Liver (tissue), 9 donors: ENCODE data around the gene IL10RB. TPM values are rescaled to one million over a fixed set of nuclear protein-coding genes. Genes with fewer than 3 reads are reported as not detected.
"Not testable (repeated sequence)": the region's sequence is repeated elsewhere in the genome, so short reads cannot be mapped to it uniquely, and the experiment has no call there.

Experiments used
- DNase-seq: peaks from one replicate; pipeline ENCODE4 v3.0.0-alpha.2; 2017; ENCODE audit warnings: low spot score
- H3K27ac ChIP-seq, 2 donors: one replicate each; pipeline ENCODE4 v1.7.0; 2013; ENCODE audit warnings: inconsistent platforms in 2 of 2, low read length in 2 of 2, control low read depth in 1 of 2, low read depth in 1 of 2, mild to moderate bottlenecking in 1 of 2
- H3K27me3 ChIP-seq, 4 donors: one replicate each; pipeline versions ENCODE4 v1.6.1 to v1.7.0; 2013; ENCODE audit warnings: low read length in 3 of 4, inconsistent platforms in 1 of 4, mild to moderate bottlenecking in 1 of 4, moderate library complexity in 1 of 4; ENCODE audit not compliant: control insufficient read depth in 4 of 4, insufficient read depth in 4 of 4
- H3K36me3 ChIP-seq, 4 donors: one replicate each; pipeline versions ENCODE4 v1.6.1 to v1.7.0; 2013; ENCODE audit warnings: low read length in 3 of 4, mild to moderate bottlenecking in 3 of 4, low read depth in 1 of 4, moderate library complexity in 1 of 4; ENCODE audit not compliant: control insufficient read depth in 4 of 4, insufficient read depth in 3 of 4
- H3K4me1 ChIP-seq, 4 donors: one replicate each; pipeline versions ENCODE4 v1.6.1 to v1.7.0; 2013; ENCODE audit warnings: low read length in 3 of 4, mild to moderate bottlenecking in 3 of 4, moderate library complexity in 1 of 4; ENCODE audit not compliant: control insufficient read depth in 4 of 4, insufficient read depth in 4 of 4
- H3K4me3 ChIP-seq, 3 donors: one replicate each; pipeline versions ENCODE4 v1.6.1 to v1.7.0; 2013; ENCODE audit warnings: low read length in 3 of 3, control low read depth in 1 of 3, low read depth in 1 of 3, mild to moderate bottlenecking in 1 of 3
- H3K9ac ChIP-seq, 2 donors: one replicate each; pipeline ENCODE4 v1.7.0; 2013; ENCODE audit warnings: low read length in 2 of 2, mild to moderate bottlenecking in 2 of 2, moderate library complexity in 2 of 2, control low read depth in 1 of 2, low read depth in 1 of 2
- H3K9me3 ChIP-seq, 4 donors: one replicate each; pipeline versions ENCODE4 v1.6.1 to v1.7.0; 2013; ENCODE audit warnings: low read length in 3 of 4; ENCODE audit not compliant: control insufficient read depth in 4 of 4
- CTCF ChIP-seq: fragments of 150-350 bp; IDR thresholded peaks from 2 replicates; pipeline ENCODE4 v1.5.1; 2017; ENCODE audit warnings: improper control_type of control experiment, low read depth, low read length; ENCODE audit not compliant: missing input control
- EGR1 ChIP-seq, 2 donors: IDR thresholded peaks; 2 replicates each; pipeline ENCODE4 v1.6.1; 2016 to 2018; ENCODE audit warnings: antibody characterized with exemption in 2 of 2, low read depth in 2 of 2
- FOXA1 ChIP-seq: IDR thresholded peaks from 2 replicates; pipeline ENCODE4 v1.6.1; 2016; ENCODE audit warnings: antibody characterized with exemption
- FOXA2 ChIP-seq: IDR thresholded peaks from 2 replicates; pipeline ENCODE4 v1.6.1; 2016; ENCODE audit warnings: antibody characterized with exemption
- HNF4A ChIP-seq, 2 donors: conservative IDR thresholded peaks; 2 replicates each; pipeline ENCODE4 v1.6.1; 2016; ENCODE audit warnings: antibody characterized with exemption in 2 of 2, mild to moderate bottlenecking in 2 of 2
- JUND ChIP-seq, 2 donors: IDR thresholded peaks; 2 replicates each; pipeline ENCODE4 v1.6.1; 2016; ENCODE audit warnings: antibody characterized with exemption in 2 of 2
- NR2F2 ChIP-seq: IDR thresholded peaks from 2 replicates; pipeline ENCODE4 v1.6.1; 2016; ENCODE audit warnings: antibody characterized with exemption
- RAD21 ChIP-seq, 2 donors: IDR thresholded peaks; 2 replicates each; pipeline ENCODE4 v1.6.1; 2016; ENCODE audit warnings: antibody characterized with exemption in 2 of 2, mild to moderate bottlenecking in 2 of 2
- REST ChIP-seq: IDR thresholded peaks from 2 replicates; pipeline ENCODE4 v1.6.1; 2016; ENCODE audit warnings: antibody characterized with exemption, mild to moderate bottlenecking
- RXRA ChIP-seq, 2 donors: IDR thresholded peaks; 2 replicates each; pipeline ENCODE4 v1.6.1; 2017 to 2018; ENCODE audit warnings: antibody characterized with exemption in 2 of 2, mild to moderate bottlenecking in 1 of 2
- SP1 ChIP-seq: IDR thresholded peaks from 2 replicates; pipeline ENCODE4 v1.6.1; 2018; ENCODE audit warnings: antibody characterized with exemption, mild to moderate bottlenecking
- TAF1 ChIP-seq: conservative IDR thresholded peaks from 2 replicates; pipeline ENCODE4 v1.6.1; 2016; ENCODE audit warnings: antibody characterized with exemption, mild to moderate bottlenecking
- YY1 ChIP-seq: IDR thresholded peaks from 2 replicates; pipeline ENCODE4 v1.6.1; 2016; ENCODE audit warnings: antibody characterized with exemption, mild to moderate bottlenecking
- ZBTB33 ChIP-seq: IDR thresholded peaks from 2 replicates; pipeline ENCODE4 v1.6.1; 2016; ENCODE audit warnings: antibody characterized with exemption
- WGBS: extraction: QIAGEN DNeasy Blood & Tissue Kit; methylation state at CpG from one replicate; pipeline ENCODE4 v1.1.7; 2013; 5-methylcytosine and 5-hydroxymethylcytosine counted together
- polyA plus RNA-seq, 2 donors: library from polyadenylated mRNA; stranded (reverse) in 1 of 2; unstranded in 1 of 2; fragments of 200-250 nt in 1 of 2; fragments of >200 nt in 1 of 2; fragmentation: Nextera tagmentation in 1 of 2; extraction: Ambion mirVana in 1 of 2; gene quantifications; one replicate each; pipeline versions ENCODE4 v1.2.1 to v1.2.3, GENCODE V29; 2013 to 2015
- total RNA-seq, 2 donors: library from RNA; depleted of rRNA; stranded (reverse); fragments of >200 nt; gene quantifications; one replicate each; pipeline ENCODE4 v1.2.3, GENCODE V29; 2014
- donor health status: healthy.
- donor health status: healthy.
- donor health status: healthy.
- donor health status: healthy.
- donor health status: healthy.

IL10RB gene
- total and polyA plus RNA-seq, 4 donors = 16.1 to 22.1 (median 18.8) TPM

DNA sequence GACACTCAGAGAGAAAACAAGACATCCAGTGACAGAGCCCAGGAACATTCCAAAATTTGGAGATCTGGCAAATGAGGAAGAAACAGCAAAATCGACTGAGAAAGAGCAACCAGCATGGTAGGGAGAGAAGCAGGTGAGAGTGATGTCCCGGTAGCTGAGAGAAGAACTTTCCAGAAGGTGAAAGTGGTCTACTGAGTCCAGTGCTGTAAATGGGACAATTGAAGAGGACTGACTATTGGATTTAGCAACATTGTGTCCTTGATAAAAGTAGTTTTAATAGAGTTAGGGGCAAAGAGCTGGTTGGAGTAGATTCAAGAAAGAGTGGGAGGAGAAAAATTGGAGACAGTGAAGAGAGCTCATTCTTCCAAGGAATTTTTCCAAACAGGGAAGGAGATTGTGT, 15.0 kb upstream of the IL10RB start:
- H3K9me3 ChIP-seq = no peaks in the 10 kb centered on the region
- no peak for TF ChIP-seq FOXA2
- TF ChIP-seq TAF1 = no peak
- no peak for TF ChIP-seq NR2F2
- TF ChIP-seq JUND (IDR thresholded peaks at IDR 0.05) = no peak
- no peak for TF ChIP-seq REST
- TF ChIP-seq EGR1 (IDR thresholded peaks at IDR 0.05; ENCODE audit: low read depth in 2 of 2) = no peak
- TF ChIP-seq RAD21 (IDR thresholded peaks at IDR 0.05) = no peak
- no peak for TF ChIP-seq RXRA (IDR thresholded peaks at IDR 0.05)
- TF ChIP-seq SP1 = no peak
- no peak for TF ChIP-seq CTCF
- no peak for TF ChIP-seq ZBTB33
- TF ChIP-seq YY1 = no peak
- TF ChIP-seq HNF4A (conservative IDR thresholded peaks at IDR 0.05) = no peak
- TF ChIP-seq FOXA1 = no peak
- no peak overlapping the region for H3K4me3 ChIP-seq
- H3K4me1 ChIP-seq = peaks cover 0 to 13% (median 7%) of the 10 kb centered on the region in 4 donors
- no peaks in the 10 kb centered on the region for H3K27me3 ChIP-seq
- DNase-seq = no peak
- H3K36me3 ChIP-seq = peaks cover 9 to 84% (median 67%) of the 10 kb centered on the region in 4 donors
- H3K27ac ChIP-seq = no peak overlapping the region
- WGBS = 93% methylated on average over 2 of the region's 2 CpGs
- no peak overlapping the region for H3K9ac ChIP-seq

DNA sequence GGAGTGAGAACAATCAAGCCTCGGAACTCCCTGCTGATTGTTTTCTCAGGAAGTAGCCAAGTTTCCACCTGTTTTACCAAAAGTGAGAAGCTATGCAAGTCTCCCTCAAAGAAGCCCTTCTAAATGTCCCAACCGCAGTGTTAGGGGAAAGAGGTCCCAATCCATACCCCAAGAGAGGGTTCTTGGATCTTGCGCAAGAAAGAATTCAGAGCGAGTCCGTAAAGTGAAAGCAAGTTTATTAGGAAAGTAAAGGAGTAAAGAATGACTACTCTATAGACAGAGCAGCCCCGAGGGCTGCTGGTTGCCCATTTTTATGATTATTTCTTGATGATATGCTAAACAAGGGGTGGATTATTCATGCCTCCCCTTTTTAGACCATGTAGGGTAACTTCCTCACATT, 12.8 kb upstream of the IL10RB start:
- not testable (repeated sequence) for DNase-seq, H3K4me1 ChIP-seq, H3K4me3 ChIP-seq, H3K27ac ChIP-seq, H3K9me3 ChIP-seq, H3K27me3 ChIP-seq, H3K9ac ChIP-seq
- H3K36me3 ChIP-seq = peaks cover 7 to 85% (median 70%) of the 10 kb centered on the region in 4 donors
- WGBS = 95% methylated on average over 6 of the region's 6 CpGs
